HepG2 (cell line): ENCODE measurements around the gene MAPRE3. TPM values are rescaled to one million over a fixed set of nuclear protein-coding genes. Genes with fewer than 3 reads are reported as not detected.

ENCODE experiments used
- GPBP1L1 ChIP-seq: sonication (generic); formaldehyde crosslinking; IDR thresholded peaks from 2 replicates; pipeline ENCODE4 v1.5.0; 2020; ENCODE audit warnings: mild to moderate bottlenecking, missing genetic modification reagents
- HMG20B ChIP-seq: conservative IDR thresholded peaks from 2 replicates; pipeline ENCODE4 v1.6.1; 2016; ENCODE audit warnings: missing genetic modification reagents, missing compliant biosample characterization
- LRRFIP1 ChIP-seq: sonication (generic); formaldehyde crosslinking; conservative IDR thresholded peaks from 2 replicates; pipeline ENCODE4 v1.4.0; 2020; ENCODE audit warnings: missing genetic modification reagents
- PCBP1 ChIP-seq: fragments of 200-400 bp; formaldehyde crosslinking; IDR thresholded peaks from 2 replicates; pipeline ENCODE4 v1.6.1; 2017; ENCODE audit warnings: mild to moderate bottlenecking, low read depth, low read length, borderline replicate concordance
- PPARG ChIP-seq: conservative IDR thresholded peaks from 2 replicates; pipeline ENCODE4 v1.6.1; 2016; ENCODE audit warnings: missing biosample characterization, missing genetic modification reagents
- RARA ChIP-seq: IDR thresholded peaks from 2 replicates; pipeline ENCODE4 v1.6.1; 2016; ENCODE audit warnings: missing genetic modification reagents, missing compliant biosample characterization
- RARG ChIP-seq: sonication (generic); formaldehyde crosslinking; IDR thresholded peaks from 2 replicates; pipeline ENCODE4 v1.4.0; 2020; ENCODE audit warnings: low read depth, mild to moderate bottlenecking, missing genetic modification reagents
- RERE ChIP-seq: IDR thresholded peaks from 2 replicates; pipeline ENCODE4 v1.6.1; 2016; ENCODE audit warnings: low read depth, missing genetic modification reagents, missing compliant biosample characterization
- TFAP4 ChIP-seq: sonication (generic); IDR thresholded peaks from 2 replicates; pipeline ENCODE4 v1.6.1; 2016; ENCODE audit warnings: low read depth, borderline replicate concordance
- YEATS4 ChIP-seq: sonication (generic); formaldehyde crosslinking; IDR thresholded peaks from 2 replicates; pipeline ENCODE4 v1.4.0; 2020; ENCODE audit warnings: missing genetic modification reagents, borderline replicate concordance
- ZBTB7A ChIP-seq: sonication (generic); formaldehyde crosslinking; IDR thresholded peaks from 2 replicates; pipeline ENCODE4 v1.8.0; 2022; ENCODE audit warnings: mild to moderate bottlenecking, missing genetic modification reagents
- ZKSCAN1 ChIP-seq: fragments of 150-350 bp; IDR thresholded peaks from 2 replicates; pipeline ENCODE4 v1.6.1; 2014; ENCODE audit warnings: low read length
- ZNF280B ChIP-seq: sonication (generic); formaldehyde crosslinking; IDR thresholded peaks from 2 replicates; pipeline ENCODE4 v1.5.0; 2020; ENCODE audit warnings: missing genetic modification reagents, mild to moderate bottlenecking, borderline replicate concordance
- ZNF33B ChIP-seq: sonication (generic); formaldehyde crosslinking; IDR thresholded peaks from 2 replicates; pipeline ENCODE4 v1.5.1; 2020; ENCODE audit warnings: mild to moderate bottlenecking, missing genetic modification reagents
- ZNF44 ChIP-seq: sonication (generic); formaldehyde crosslinking; IDR thresholded peaks from 2 replicates; pipeline ENCODE4 v1.5.1; 2020; ENCODE audit warnings: mild to moderate bottlenecking, missing genetic modification reagents
- ZNF546 ChIP-seq: sonication (generic); formaldehyde crosslinking; conservative IDR thresholded peaks from 2 replicates; pipeline ENCODE4 v1.8.1; 2023; ENCODE audit warnings: mild to moderate bottlenecking, missing genetic modification reagents
- polyA plus RNA-seq, 8 experiments: library from polyadenylated mRNA; depleted of rRNA in 3 of 8; stranded (reverse) in 7 of 8; unstranded in 1 of 8; fragments of >200 nt; fragmentation: Illumina TruSeq in 4 of 8; extraction: Trizol in 4 of 8; gene quantifications; 2 replicates each; pipeline versions ENCODE4 v1.2.1 to v1.2.3, GENCODE V29; 2011 to 2016; ENCODE audit warnings: low read depth in 4 of 8, missing spikeins in 1 of 8, mixed read lengths in 1 of 8; ENCODE audit not compliant: insufficient read depth in 1 of 8
- total RNA-seq, 5 experiments: library from RNA; depleted of rRNA; stranded (reverse); fragments of >200 nt; fragmentation: Illumina TruSeq; extraction: Trizol; gene quantifications; 2 replicates each; pipeline ENCODE4 v1.2.3, GENCODE V29; 2016; ENCODE audit warnings: low read depth in 1 of 5

The MAPRE3 gene
- total and polyA plus RNA-seq, 2 of the 13 experiments (the other 11 are each of a cell fraction or from before 2014, with no cell fraction given), result 0.31 to 0.91 TPM

- TF ChIP-seq RERE (CRISPR knock-in tag) (peak; percentile 49; the same call in 1 of the 2 replicates), ZNF33B (CRISPR knock-in tag) (peak; percentile 88), YEATS4 (peak; percentile 90; the same call in 1 of the 2 replicates), LRRFIP1 (CRISPR knock-in tag) (no peak), ZKSCAN1 (no peak; the same call in 1 of the 2 replicates), RARA (CRISPR knock-in tag) (peak; percentile 7; the same call in 1 of the 2 replicates), PCBP1 (peak; percentile 76), RARG (CRISPR knock-in tag) (0 out of 2 replicates have a peak, but pooled peaks have one; percentile 93), HMG20B (CRISPR knock-in tag) (peak; percentile 50), TFAP4 (peak; percentile 45; the same call in 1 of the 2 replicates), ZNF546 (CRISPR knock-in tag) (peak; percentile 92; the same call in 1 of the 2 replicates), ZNF44 (CRISPR knock-in tag) (peak; percentile 93; the same call in 1 of the 2 replicates), PPARG (CRISPR knock-in tag) (peak; percentile 65), GPBP1L1 (CRISPR knock-in tag) (no peak), ZNF280B (CRISPR knock-in tag) (peak; percentile 99), ZBTB7A (CRISPR knock-in tag) (no peak)
Measured at GRCh38 chr2:27050996-27051901, 80.8 kb downstream of the MAPRE3 start, which contains the start of gene AGBL5 (continued).
